GM21619 (cell line): ENCODE measurements around the gene TOMM34.

ENCODE experiments used
- ATAC-seq: cut with Tn5 transposase; IDR thresholded peaks from one replicate; pipeline ENCODE4 v1.9.1; 2021; ENCODE audit not compliant: unreplicated experiment

TOMM34 gene

GRCh38 chr20:44936510-44936909 lies 23.7 kb downstream of the TOMM34 start:
- ATAC-seq = no peak

GRCh38 chr20:44932916-44933315 lies 27.3 kb downstream of the TOMM34 start:
- ATAC-seq = no peak

GRCh38 chr20:44931911-44932310 lies 28.3 kb downstream of the TOMM34 start:
- no peak for ATAC-seq

GRCh38 chr20:44930517-44931168 lies 29.6 kb downstream of the TOMM34 start:
- no peak for ATAC-seq

- ATAC-seq = no peak
Observed at GRCh38 chr20:44928595-44928994, 31.6 kb downstream of the TOMM34 start.

- no peak for ATAC-seq
Observed at GRCh38 chr20:44924541-44924940, 35.7 kb downstream of the TOMM34 start.

- ATAC-seq = no peak
Observed at GRCh38 chr20:44921447-44921846, 38.8 kb downstream of the TOMM34 start.

GRCh38 chr20:44918761-44919160 lies 41.4 kb downstream of the TOMM34 start:
- ATAC-seq = no peak

GRCh38 chr20:44918342-44918741 lies 41.9 kb downstream of the TOMM34 start:
- no peak for ATAC-seq

GRCh38 chr20:44917399-44917798 lies 42.8 kb downstream of the TOMM34 start:
- no peak for ATAC-seq

GRCh38 chr20:44916586-44916985 lies 43.6 kb downstream of the TOMM34 start:
- ATAC-seq = no peak

GRCh38 chr20:44914924-44915323 lies 45.3 kb downstream of the TOMM34 start:
- no peak for ATAC-seq

GRCh38 chr20:44912189-44912588 lies 48.0 kb downstream of the TOMM34 start:
- ATAC-seq = no peak

- ATAC-seq = no peak
Observed at GRCh38 chr20:44911264-44911921, 48.8 kb downstream of the TOMM34 start.

GRCh38 chr20:44910690-44911262 lies 49.4 kb downstream of the TOMM34 start:
- ATAC-seq = no peak

- peak; percentile 84 for ATAC-seq
Observed at GRCh38 chr20:44909872-44910689, 50.1 kb downstream of the TOMM34 start, which contains the start of gene PABPC1L. PABPC1L (plus strand) TSS chr20:44910060; CDS start chr20:44910144, 84 bp downstream.

- no peak for ATAC-seq
Observed at GRCh38 chr20:44908987-44909871, 51.0 kb downstream of the TOMM34 start.

- no peak for ATAC-seq
Observed at GRCh38 chr20:44904377-44904776, 55.8 kb downstream of the TOMM34 start.

- ATAC-seq = no peak
Observed at GRCh38 chr20:44901974-44902373, 58.2 kb downstream of the TOMM34 start.

GRCh38 chr20:44900231-44900854 lies 59.9 kb downstream of the TOMM34 start:
- no peak for ATAC-seq
